Right lobe of liver (tissue), 4 donors: ENCODE results near the gene ITPA.

Experiments used
- POLR2A ChIP-seq: fragments of 450-650 bp; IDR thresholded peaks from one replicate; pipeline ENCODE4 v1.6.1; 2017; ENCODE audit warnings: antibody characterized with exemption, mild to moderate bottlenecking
- TF ChIP-seq, protein P1 (sequence below), 4 donors: fragments of 200-600 bp in 3 of 4; fragments of 450-650 bp in 1 of 4; IDR thresholded peaks; one replicate each; pipeline versions ENCODE4 v1.5.1 to v1.8.0; 2016 to 2022; ENCODE audit warnings: antibody characterized with exemption in 4 of 4, mild to moderate bottlenecking in 2 of 4
- donor health status: DM: no; HTN: no; CAD: no.
- donor health status: DM: no; HTN: no; CAD: no.
- donor health status: DM: no; HTN: yes; CAD: no.

DNA sequence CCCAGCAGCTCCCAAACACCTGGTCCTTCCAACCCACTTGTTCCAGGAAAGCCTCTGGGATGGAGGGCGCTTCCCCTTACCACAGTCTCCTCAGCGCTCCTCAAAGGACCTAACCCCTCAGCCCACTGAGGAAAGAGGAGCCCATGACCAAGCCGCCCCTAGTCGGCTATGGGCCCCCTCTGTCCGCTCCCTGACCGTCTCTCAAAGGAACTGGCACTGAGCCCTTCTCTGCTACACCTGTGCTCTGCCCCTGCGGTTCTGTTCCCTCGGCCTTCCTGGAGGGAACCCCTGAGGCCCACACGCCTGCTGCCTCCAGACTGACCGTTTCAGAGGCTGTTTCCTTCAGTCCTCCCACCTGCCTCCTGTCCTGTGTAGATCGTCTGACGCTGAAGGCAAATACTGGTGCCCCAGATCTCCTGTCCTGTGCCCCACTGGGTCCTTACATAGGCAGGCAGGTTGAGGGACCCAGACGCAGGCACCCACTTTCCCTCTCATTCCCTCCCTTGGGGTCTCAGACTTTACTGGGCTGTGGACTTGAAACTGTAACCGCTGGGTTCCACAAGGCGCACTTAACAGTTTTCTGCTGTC, 31.6 kb downstream of the ITPA start:
- TF ChIP-seq, protein P1, sequence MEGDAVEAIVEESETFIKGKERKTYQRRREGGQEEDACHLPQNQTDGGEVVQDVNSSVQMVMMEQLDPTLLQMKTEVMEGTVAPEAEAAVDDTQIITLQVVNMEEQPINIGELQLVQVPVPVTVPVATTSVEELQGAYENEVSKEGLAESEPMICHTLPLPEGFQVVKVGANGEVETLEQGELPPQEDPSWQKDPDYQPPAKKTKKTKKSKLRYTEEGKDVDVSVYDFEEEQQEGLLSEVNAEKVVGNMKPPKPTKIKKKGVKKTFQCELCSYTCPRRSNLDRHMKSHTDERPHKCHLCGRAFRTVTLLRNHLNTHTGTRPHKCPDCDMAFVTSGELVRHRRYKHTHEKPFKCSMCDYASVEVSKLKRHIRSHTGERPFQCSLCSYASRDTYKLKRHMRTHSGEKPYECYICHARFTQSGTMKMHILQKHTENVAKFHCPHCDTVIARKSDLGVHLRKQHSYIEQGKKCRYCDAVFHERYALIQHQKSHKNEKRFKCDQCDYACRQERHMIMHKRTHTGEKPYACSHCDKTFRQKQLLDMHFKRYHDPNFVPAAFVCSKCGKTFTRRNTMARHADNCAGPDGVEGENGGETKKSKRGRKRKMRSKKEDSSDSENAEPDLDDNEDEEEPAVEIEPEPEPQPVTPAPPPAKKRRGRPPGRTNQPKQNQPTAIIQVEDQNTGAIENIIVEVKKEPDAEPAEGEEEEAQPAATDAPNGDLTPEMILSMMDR (IDR thresholded peaks at IDR 0.05): no peak
- no peak for TF ChIP-seq POLR2A
